ENCODE data around the gene SETBP1.
A peak's percentile ranks its signal among the peaks of the same experiment; 100 is the strongest.

SETBP1 gene

DNA sequence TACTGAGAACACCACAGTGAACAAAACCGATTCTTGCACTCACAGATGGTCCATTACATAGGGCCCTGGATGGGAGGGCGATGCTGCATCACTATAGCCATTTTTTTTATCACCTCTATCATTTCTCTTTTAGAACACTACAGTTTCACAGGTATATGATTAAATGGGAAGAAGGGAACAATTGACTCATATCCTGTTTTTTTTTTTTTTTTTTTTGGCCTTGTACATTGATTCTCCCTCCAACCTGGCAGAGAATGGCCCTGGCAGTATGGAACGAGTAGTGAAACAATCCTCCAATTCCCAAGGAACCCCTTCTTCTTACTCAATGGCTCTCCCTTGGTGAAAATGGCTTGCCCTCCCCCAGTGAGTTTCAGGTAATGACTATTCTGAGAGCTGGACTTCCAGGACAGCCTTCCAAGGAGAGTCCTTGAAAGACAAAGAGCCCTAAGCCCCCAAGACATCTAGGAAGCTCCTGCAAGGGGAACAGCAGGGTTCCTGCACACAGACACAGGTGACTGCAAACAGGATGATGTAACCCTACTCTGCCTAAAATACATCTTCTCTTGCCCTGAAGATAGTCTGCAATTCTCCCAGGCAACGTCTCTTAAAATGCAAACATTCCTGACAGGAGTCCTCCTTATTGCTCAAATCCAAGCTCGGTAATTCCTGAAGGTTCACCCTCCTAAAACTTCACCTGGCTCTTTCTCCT is 405.4 kb downstream of the SETBP1 start:
- no peaks in the 10 kb centered on the region for H3K9me3 ChIP-seq (ENCODE audit: control insufficient read depth in 2 of 2, low read length in 2 of 2)
- H3K36me3 ChIP-seq (ENCODE audit: control insufficient read depth in 2 of 2, insufficient read depth in 2 of 2, low read length in 2 of 2): no peaks in the 10 kb centered on the region
- no peak overlapping the region for H3K4me3 ChIP-seq (ENCODE audit: low read length in 2 of 2)
- H3K4me1 ChIP-seq (ENCODE audit: control insufficient read depth, insufficient read depth, low read length): no peaks in the 10 kb centered on the region
- H3K9ac ChIP-seq (ENCODE audit: low read length in 2 of 2): no peak overlapping the region
- no peaks in the 10 kb centered on the region for H3K27me3 ChIP-seq (ENCODE audit: control insufficient read depth in 1 of 2, insufficient read depth in 2 of 2, low read length in 2 of 2)
- H3K27ac ChIP-seq (ENCODE audit: low read length): no peak overlapping the region

DNA sequence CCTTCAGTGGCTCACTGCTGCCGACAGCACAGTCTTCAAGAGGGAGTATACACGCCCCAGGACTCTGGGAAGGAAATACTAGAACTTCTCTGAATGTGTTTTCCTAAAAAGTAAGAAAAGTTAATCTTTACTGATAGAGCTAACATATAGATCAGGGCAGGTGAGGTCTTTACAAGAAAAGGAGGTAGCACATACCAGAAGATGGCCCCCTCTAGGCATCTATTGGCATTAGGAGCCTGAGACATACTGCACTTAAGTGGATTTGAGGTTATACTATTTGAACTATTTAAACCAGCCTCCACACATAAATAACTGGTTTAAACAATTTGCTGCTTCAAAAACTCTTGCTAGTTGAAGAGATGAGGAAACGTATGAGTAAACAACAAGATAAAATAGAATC is 406.1 kb downstream of the SETBP1 start:
- Histone ChIP-seq H3K9ac (ENCODE audit: low read length in 2 of 2) (no peak overlapping the region), H3K27me3 (ENCODE audit: control insufficient read depth in 1 of 2, insufficient read depth in 2 of 2, low read length in 2 of 2) (no peaks in the 10 kb centered on the region), H3K36me3 (ENCODE audit: control insufficient read depth in 2 of 2, insufficient read depth in 2 of 2, low read length in 2 of 2) (no peaks in the 10 kb centered on the region), H3K4me3 (ENCODE audit: low read length in 2 of 2) (no peak overlapping the region), H3K27ac (ENCODE audit: low read length) (no peak overlapping the region), H3K4me1 (ENCODE audit: control insufficient read depth, insufficient read depth, low read length) (no peaks in the 10 kb centered on the region), H3K9me3 (ENCODE audit: control insufficient read depth in 2 of 2, low read length in 2 of 2) (no peaks in the 10 kb centered on the region)

GRCh38 chr18:45090526-45091140 is 409.9 kb downstream of the SETBP1 start:
- Histone ChIP-seq H3K4me3 (ENCODE audit: low read length in 2 of 2) (peak overlapping the region in 1 of 2 donors; percentile 4), H3K27ac (ENCODE audit: low read length) (peak overlapping the region; percentile 32)

DNA sequence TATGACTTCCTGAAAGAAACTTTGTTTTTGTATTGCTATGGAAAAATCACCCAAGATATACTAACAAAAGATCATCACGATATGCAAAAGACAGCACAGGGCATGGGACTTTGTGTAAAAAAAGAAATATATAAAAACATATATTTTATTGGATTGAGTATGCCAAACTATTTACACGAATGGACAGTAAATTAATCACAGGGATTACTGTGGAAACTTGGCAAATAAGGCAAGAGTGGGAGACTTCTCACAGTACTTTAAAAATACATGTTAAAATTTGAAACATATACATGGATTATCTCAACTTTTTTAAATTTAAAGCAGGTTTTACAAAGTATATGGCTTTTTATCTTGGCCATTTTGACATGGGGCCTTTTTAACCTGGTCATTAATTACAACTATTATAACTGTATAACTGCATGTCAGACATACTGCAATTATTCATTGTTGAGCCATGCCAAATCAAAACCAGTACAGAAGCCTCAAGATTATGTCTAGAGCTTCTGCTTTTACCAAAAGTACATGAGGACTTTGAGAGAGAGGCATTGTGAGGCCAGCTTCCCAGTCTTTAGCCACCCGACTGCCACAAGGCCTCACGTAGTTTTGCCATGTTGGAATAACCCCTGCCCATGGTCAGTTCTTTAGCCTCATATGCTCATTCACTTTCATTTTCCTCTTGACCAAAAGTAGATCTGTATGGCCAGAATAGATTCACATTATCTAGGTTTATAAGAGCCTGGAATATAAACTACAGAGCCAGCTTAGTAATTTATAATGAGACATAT is 419.8 kb downstream of the SETBP1 start:
- Histone ChIP-seq H3K4me1 (ENCODE audit: control insufficient read depth, insufficient read depth, low read length) (peaks cover 3% of the 10 kb centered on the region), H3K9ac (ENCODE audit: low read length in 2 of 2) (no peak overlapping the region), H3K36me3 (ENCODE audit: control insufficient read depth in 2 of 2, insufficient read depth in 2 of 2, low read length in 2 of 2) (no peaks in the 10 kb centered on the region), H3K9me3 (ENCODE audit: control insufficient read depth in 2 of 2, low read length in 2 of 2) (no peaks in the 10 kb centered on the region), H3K27me3 (ENCODE audit: control insufficient read depth in 1 of 2, insufficient read depth in 2 of 2, low read length in 2 of 2) (no peaks in the 10 kb centered on the region), H3K27ac (ENCODE audit: low read length) (no peak overlapping the region), H3K4me3 (ENCODE audit: low read length in 2 of 2) (peak overlapping the region in 1 of 2 donors; percentile 13)

More at GRCh38 chr18:45090526-45091140, 409.9 kb downstream of the SETBP1 start:
- Histone ChIP-seq H3K9me3 (ENCODE audit: control insufficient read depth in 2 of 2, low read length in 2 of 2) (no peaks in the 10 kb centered on the region), H3K9ac (ENCODE audit: low read length in 2 of 2) (no peak overlapping the region), H3K4me1 (ENCODE audit: control insufficient read depth, insufficient read depth, low read length) (no peaks in the 10 kb centered on the region), H3K36me3 (ENCODE audit: control insufficient read depth in 2 of 2, insufficient read depth in 2 of 2, low read length in 2 of 2) (no peaks in the 10 kb centered on the region), H3K27me3 (ENCODE audit: control insufficient read depth in 1 of 2, insufficient read depth in 2 of 2, low read length in 2 of 2) (no peaks in the 10 kb centered on the region)

DNA sequence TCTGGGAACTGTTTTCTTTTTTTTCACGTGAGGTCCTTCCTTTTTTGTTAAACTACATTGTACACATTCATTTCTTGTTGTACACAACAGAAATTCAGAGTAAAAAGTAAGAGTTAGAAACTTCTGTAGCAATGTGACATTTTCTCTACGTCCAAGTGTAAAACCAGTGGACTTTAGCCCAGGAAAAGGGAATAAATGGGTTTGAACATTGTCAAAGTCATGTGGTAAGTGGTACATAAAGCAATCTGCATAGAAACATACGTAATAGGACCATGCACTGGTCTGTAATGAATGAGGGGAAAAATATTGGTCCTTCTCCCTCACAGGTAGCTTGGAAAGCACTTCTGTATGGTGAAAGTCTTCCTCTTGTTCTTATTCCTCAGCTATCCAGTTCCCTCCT is 421.4 kb downstream of the SETBP1 start:
- H3K27me3 ChIP-seq (ENCODE audit: control insufficient read depth in 1 of 2, insufficient read depth in 2 of 2, low read length in 2 of 2): no peaks in the 10 kb centered on the region
- H3K27ac ChIP-seq (ENCODE audit: low read length): no peak overlapping the region
- peaks cover 3% of the 10 kb centered on the region for H3K4me1 ChIP-seq (ENCODE audit: control insufficient read depth, insufficient read depth, low read length)
- H3K36me3 ChIP-seq (ENCODE audit: control insufficient read depth in 2 of 2, insufficient read depth in 2 of 2, low read length in 2 of 2): no peaks in the 10 kb centered on the region
- H3K9me3 ChIP-seq (ENCODE audit: control insufficient read depth in 2 of 2, low read length in 2 of 2): no peaks in the 10 kb centered on the region
- no peak overlapping the region for H3K4me3 ChIP-seq (ENCODE audit: low read length in 2 of 2)
- H3K9ac ChIP-seq (ENCODE audit: low read length in 2 of 2): no peak overlapping the region

DNA sequence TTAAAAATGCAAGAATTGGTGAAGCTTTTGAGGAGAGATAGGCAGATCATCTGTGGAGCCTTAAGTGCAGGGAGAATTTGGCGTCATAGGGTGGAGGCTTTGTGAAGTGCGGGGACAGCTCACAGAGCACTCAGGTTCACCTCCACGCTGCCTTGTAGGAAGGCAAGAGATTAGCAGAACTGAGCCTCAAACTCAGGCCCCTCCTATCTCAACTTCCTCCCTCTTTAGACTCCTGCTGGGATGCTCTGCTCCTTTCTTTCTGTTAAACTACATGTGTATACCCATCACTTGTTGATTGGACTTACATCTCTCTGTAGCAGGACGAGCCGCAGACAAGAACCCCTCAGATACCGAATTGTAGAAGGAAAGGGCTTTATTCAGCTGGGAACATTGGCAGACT is 422.2 kb downstream of the SETBP1 start:
- no peak overlapping the region for H3K4me3 ChIP-seq (ENCODE audit: low read length in 2 of 2)
- no peak overlapping the region for H3K27ac ChIP-seq (ENCODE audit: low read length)
- no peaks in the 10 kb centered on the region for H3K27me3 ChIP-seq (ENCODE audit: control insufficient read depth in 1 of 2, insufficient read depth in 2 of 2, low read length in 2 of 2)
- H3K4me1 ChIP-seq (ENCODE audit: control insufficient read depth, insufficient read depth, low read length): peaks cover 3% of the 10 kb centered on the region
- no peaks in the 10 kb centered on the region for H3K36me3 ChIP-seq (ENCODE audit: control insufficient read depth in 2 of 2, insufficient read depth in 2 of 2, low read length in 2 of 2)
- no peaks in the 10 kb centered on the region for H3K9me3 ChIP-seq (ENCODE audit: control insufficient read depth in 2 of 2, low read length in 2 of 2)
- H3K9ac ChIP-seq (ENCODE audit: low read length in 2 of 2): no peak overlapping the region

DNA sequence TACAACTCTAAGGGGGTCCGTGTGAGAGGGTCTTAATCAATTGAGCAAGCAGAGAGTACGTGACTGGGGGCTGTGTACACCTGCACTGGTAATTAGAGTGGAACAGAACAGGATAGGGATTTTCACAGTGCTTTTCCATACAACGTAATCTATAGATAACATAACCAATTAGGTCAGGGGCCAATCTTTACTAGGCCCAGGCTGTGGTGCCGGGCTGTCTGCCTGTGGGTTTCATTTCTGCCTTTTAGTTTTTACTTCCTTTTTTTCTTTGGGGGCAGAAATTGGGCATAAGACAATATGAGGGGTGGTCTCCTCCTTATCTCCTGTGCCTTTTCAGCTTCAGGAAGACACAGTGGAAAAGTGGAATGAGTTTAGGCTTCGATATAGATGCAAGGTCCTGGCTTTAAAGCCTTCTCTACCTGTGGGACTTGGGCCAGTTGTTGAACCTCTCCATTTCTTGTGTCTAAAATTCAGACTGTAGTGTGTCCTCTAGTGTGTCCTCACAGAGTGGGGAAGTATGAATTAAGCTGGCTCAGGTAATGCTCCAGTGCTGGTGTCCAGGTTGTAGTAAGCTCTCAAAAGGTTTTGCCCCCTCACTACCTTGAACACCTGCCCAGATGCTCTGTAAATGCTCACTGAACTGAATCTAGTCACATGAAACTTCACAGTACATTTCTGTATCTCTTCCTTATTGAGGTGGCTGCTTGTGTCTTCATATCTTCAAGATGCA is 422.8 kb downstream of the SETBP1 start:
- H3K4me1 ChIP-seq (ENCODE audit: control insufficient read depth, insufficient read depth, low read length): peaks cover 3% of the 10 kb centered on the region
- no peaks in the 10 kb centered on the region for H3K36me3 ChIP-seq (ENCODE audit: control insufficient read depth in 2 of 2, insufficient read depth in 2 of 2, low read length in 2 of 2)
- H3K27ac ChIP-seq (ENCODE audit: low read length): no peak overlapping the region
- no peak overlapping the region for H3K9ac ChIP-seq (ENCODE audit: low read length in 2 of 2)
- no peak overlapping the region for H3K4me3 ChIP-seq (ENCODE audit: low read length in 2 of 2)
- H3K27me3 ChIP-seq (ENCODE audit: control insufficient read depth in 1 of 2, insufficient read depth in 2 of 2, low read length in 2 of 2): no peaks in the 10 kb centered on the region
- no peaks in the 10 kb centered on the region for H3K9me3 ChIP-seq (ENCODE audit: control insufficient read depth in 2 of 2, low read length in 2 of 2)

DNA sequence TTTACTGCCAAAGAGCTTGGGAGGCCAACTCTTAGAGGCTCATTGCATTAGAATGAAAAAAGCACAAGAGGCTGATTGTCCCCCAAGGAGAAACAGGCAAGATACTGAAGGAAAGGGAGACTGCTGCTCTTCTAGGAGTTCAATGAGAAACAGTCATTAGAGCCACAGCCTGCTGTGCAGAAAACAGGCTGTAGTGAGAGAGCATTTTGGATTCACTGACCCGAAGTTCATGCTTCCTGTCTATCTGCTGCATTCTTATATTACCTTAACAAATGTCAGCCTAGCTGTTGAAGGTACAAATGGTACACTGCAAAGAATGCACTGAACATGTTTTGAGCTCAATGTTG is 423.3 kb downstream of the SETBP1 start:
- Histone ChIP-seq H3K36me3 (ENCODE audit: control insufficient read depth in 2 of 2, insufficient read depth in 2 of 2, low read length in 2 of 2) (no peaks in the 10 kb centered on the region), H3K27me3 (ENCODE audit: control insufficient read depth in 1 of 2, insufficient read depth in 2 of 2, low read length in 2 of 2) (no peaks in the 10 kb centered on the region), H3K4me1 (ENCODE audit: control insufficient read depth, insufficient read depth, low read length) (peaks cover 3% of the 10 kb centered on the region), H3K27ac (ENCODE audit: low read length) (no peak overlapping the region), H3K9me3 (ENCODE audit: control insufficient read depth in 2 of 2, low read length in 2 of 2) (no peaks in the 10 kb centered on the region), H3K4me3 (ENCODE audit: low read length in 2 of 2) (no peak overlapping the region), H3K9ac (ENCODE audit: low read length in 2 of 2) (no peak overlapping the region)

DNA sequence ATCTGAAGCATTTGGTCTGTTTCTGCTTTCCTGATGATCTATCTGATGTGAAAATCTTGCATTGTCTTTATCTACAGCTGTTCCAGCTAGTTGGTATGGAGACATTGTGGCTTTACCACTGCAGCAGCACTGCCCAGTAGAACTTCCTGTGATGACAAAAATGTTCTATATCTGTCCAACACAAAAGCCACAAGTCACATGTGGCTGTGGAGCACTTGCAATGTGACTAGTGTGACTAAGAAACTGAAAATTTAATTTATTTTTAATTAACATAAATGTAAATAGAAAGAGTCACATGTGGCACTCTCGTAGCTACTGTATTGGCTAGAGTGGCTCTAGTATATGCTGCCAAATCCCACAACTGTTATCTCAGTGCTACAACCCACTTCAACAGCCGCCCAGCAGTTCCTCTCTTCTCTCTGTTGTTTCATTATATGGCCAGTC is 425.7 kb downstream of the SETBP1 start:
- no peak overlapping the region for H3K9ac ChIP-seq (ENCODE audit: low read length in 2 of 2)
- no peaks in the 10 kb centered on the region for H3K36me3 ChIP-seq (ENCODE audit: control insufficient read depth in 2 of 2, insufficient read depth in 2 of 2, low read length in 2 of 2)
- H3K9me3 ChIP-seq (ENCODE audit: control insufficient read depth in 2 of 2, low read length in 2 of 2): no peaks in the 10 kb centered on the region
- H3K27ac ChIP-seq (ENCODE audit: low read length): no peak overlapping the region
- no peak overlapping the region for H3K4me3 ChIP-seq (ENCODE audit: low read length in 2 of 2)
- H3K4me1 ChIP-seq (ENCODE audit: control insufficient read depth, insufficient read depth, low read length): no peaks in the 10 kb centered on the region
- H3K27me3 ChIP-seq (ENCODE audit: control insufficient read depth in 1 of 2, insufficient read depth in 2 of 2, low read length in 2 of 2): no peaks in the 10 kb centered on the region

GRCh38 chr18:45107425-45107824 is 426.7 kb downstream of the SETBP1 start:
- no peak overlapping the region for H3K27ac ChIP-seq (ENCODE audit: low read length)
- no peak overlapping the region for H3K9ac ChIP-seq (ENCODE audit: low read length in 2 of 2)
- H3K36me3 ChIP-seq (ENCODE audit: control insufficient read depth in 2 of 2, insufficient read depth in 2 of 2, low read length in 2 of 2): no peaks in the 10 kb centered on the region
- no peaks in the 10 kb centered on the region for H3K27me3 ChIP-seq (ENCODE audit: control insufficient read depth in 1 of 2, insufficient read depth in 2 of 2, low read length in 2 of 2)
- no peak overlapping the region for H3K4me3 ChIP-seq (ENCODE audit: low read length in 2 of 2)
- no peaks in the 10 kb centered on the region for H3K9me3 ChIP-seq (ENCODE audit: control insufficient read depth in 2 of 2, low read length in 2 of 2)
- H3K4me1 ChIP-seq (ENCODE audit: control insufficient read depth, insufficient read depth, low read length): no peaks in the 10 kb centered on the region
